Progenitor cell of endocrine pancreas (in vitro differentiated cells): ENCODE measurements around the gene SMIM20. TPM values are rescaled to one million over a fixed set of nuclear protein-coding genes. Genes with fewer than 3 reads are reported as not detected.

Experiments used
- DNase-seq: peaks from one replicate; pipeline ENCODE4 v3.0.0; 2021; ENCODE audit warnings: low spot score; ENCODE audit not compliant: unreplicated experiment
- H3K27ac Mint-ChIP-seq: 2 replicates; pipeline ENCODE4 v1.8.0; 2021; ENCODE audit warnings: mild to moderate bottlenecking, moderate library complexity, mixed read lengths
- H3K27me3 Mint-ChIP-seq: 2 replicates; pipeline ENCODE4 v1.8.0; 2021; ENCODE audit warnings: mixed read lengths
- H3K36me3 Mint-ChIP-seq: 2 replicates; pipeline ENCODE4 v1.8.0; 2022; ENCODE audit warnings: mixed read lengths; ENCODE audit not compliant: insufficient read depth
- H3K4me1 Mint-ChIP-seq: 2 replicates; pipeline ENCODE4 v1.8.0; 2021; ENCODE audit warnings: low read depth, mixed read lengths
- H3K4me3 Mint-ChIP-seq: 2 replicates; pipeline ENCODE4 v1.8.0; 2021; ENCODE audit warnings: low read depth, mild to moderate bottlenecking, moderate library complexity, mixed read lengths
- H3K9me3 Mint-ChIP-seq: 2 replicates; pipeline ENCODE4 v1.8.0; 2021; ENCODE audit warnings: low read depth, mixed read lengths
- CTCF ChIP-seq: fragments of 200-600 bp; sonication (generic); IDR thresholded peaks from one replicate; pipeline ENCODE4 v1.5.0; 2021; ENCODE audit warnings: antibody characterized with exemption, mild to moderate bottlenecking; ENCODE audit not compliant: unreplicated experiment
- total RNA-seq: library from RNA; stranded (reverse); gene quantifications from 2 replicates; pipeline ENCODE4 v1.2.1, GENCODE V29; 2021

SMIM20 gene
- total RNA-seq, 1 donor from 2014 or later: 41.2 TPM

- H3K27me3 Mint-ChIP-seq: no peaks in the 10 kb centered on the region
- H3K4me1 Mint-ChIP-seq: peaks cover 12% of the 10 kb centered on the region
- no peaks in the 10 kb centered on the region for H3K9me3 Mint-ChIP-seq
- H3K27ac Mint-ChIP-seq: peak overlapping the region; percentile 37
- H3K36me3 Mint-ChIP-seq: no peaks in the 10 kb centered on the region
- no peak for TF ChIP-seq CTCF
- H3K4me3 Mint-ChIP-seq: no peak overlapping the region
- DNase-seq: no peak
Measured at GRCh38 chr4:25937801-25938200, 23.8 kb downstream of the SMIM20 start.

DNA sequence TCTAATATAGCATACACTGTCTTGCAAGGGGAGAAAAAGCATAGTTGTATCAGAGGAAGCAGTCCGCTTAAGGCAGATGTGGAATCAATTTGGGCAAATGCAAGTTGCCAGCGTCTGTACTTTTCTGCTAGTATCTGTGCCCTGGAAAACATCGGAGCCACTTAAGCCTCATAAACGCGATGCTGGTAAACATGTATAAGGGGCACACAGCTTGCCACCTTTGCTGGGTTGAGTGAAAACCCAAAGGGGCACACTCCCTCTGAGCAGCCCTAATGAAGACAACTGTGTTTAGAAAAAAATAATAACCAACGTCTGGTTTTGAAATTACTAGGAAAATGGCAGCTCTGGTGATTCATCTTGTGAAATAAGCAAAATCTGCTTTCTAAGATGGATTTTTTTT is 24.3 kb downstream of the SMIM20 start:
- no peaks in the 10 kb centered on the region for H3K27me3 Mint-ChIP-seq
- H3K4me1 Mint-ChIP-seq: peaks cover 12% of the 10 kb centered on the region
- no peak overlapping the region for H3K4me3 Mint-ChIP-seq
- no peaks in the 10 kb centered on the region for H3K9me3 Mint-ChIP-seq
- no peaks in the 10 kb centered on the region for H3K36me3 Mint-ChIP-seq
- H3K27ac Mint-ChIP-seq: no peak overlapping the region
- no peak for TF ChIP-seq CTCF
- no peak for DNase-seq

- no peak for TF ChIP-seq CTCF
- no peak overlapping the region for H3K27ac Mint-ChIP-seq
Measured at GRCh38 chr4:25938787-25939186, 24.8 kb downstream of the SMIM20 start.

GRCh38 chr4:25939330-25939729 is 25.3 kb downstream of the SMIM20 start:
- H3K27me3 Mint-ChIP-seq: no peaks in the 10 kb centered on the region
- DNase-seq: no peak
- no peaks in the 10 kb centered on the region for H3K9me3 Mint-ChIP-seq
- no peaks in the 10 kb centered on the region for H3K36me3 Mint-ChIP-seq
- H3K4me1 Mint-ChIP-seq: peaks cover 12% of the 10 kb centered on the region
- no peak overlapping the region for H3K27ac Mint-ChIP-seq
- TF ChIP-seq CTCF: no peak
- no peak overlapping the region for H3K4me3 Mint-ChIP-seq

More at GRCh38 chr4:25938787-25939186, 24.8 kb downstream of the SMIM20 start:
- DNase-seq: no peak
- peaks cover 12% of the 10 kb centered on the region for H3K4me1 Mint-ChIP-seq
- no peaks in the 10 kb centered on the region for H3K36me3 Mint-ChIP-seq
- no peaks in the 10 kb centered on the region for H3K27me3 Mint-ChIP-seq
- no peak overlapping the region for H3K4me3 Mint-ChIP-seq
- no peaks in the 10 kb centered on the region for H3K9me3 Mint-ChIP-seq

GRCh38 chr4:25941457-25942221 is 27.6 kb downstream of the SMIM20 start:
- H3K9me3 Mint-ChIP-seq: no peaks in the 10 kb centered on the region
- no peaks in the 10 kb centered on the region for H3K27me3 Mint-ChIP-seq
- no peak for TF ChIP-seq CTCF
- no peak for DNase-seq
- no peaks in the 10 kb centered on the region for H3K36me3 Mint-ChIP-seq
- no peak overlapping the region for H3K27ac Mint-ChIP-seq
- peaks cover 12% of the 10 kb centered on the region for H3K4me1 Mint-ChIP-seq
- no peak overlapping the region for H3K4me3 Mint-ChIP-seq
